NT2/D1 (cell line): ENCODE measurements around the gene IQCK.

ENCODE experiments used
- SUZ12 ChIP-seq: IDR thresholded peaks from 2 replicates; pipeline ENCODE4 v1.6.1; 2011; ENCODE audit not compliant: insufficient read length, insufficient read depth; ENCODE audit errors: extremely low read depth
- ZNF274 ChIP-seq: IDR thresholded peaks from 2 replicates; pipeline ENCODE4 v1.6.1; 2011; ENCODE audit warnings: mild to moderate bottlenecking, low read depth, low read length

GRCh38 chr16:19722981-19723380, 4.9 kb downstream of the IQCK start:
- TF ChIP-seq ZNF274 = no peak
- no peak for TF ChIP-seq SUZ12
